GM12878 (cell line): Measurements from ENCODE around the gene SIL1. TPM values are rescaled to one million over a fixed set of nuclear protein-coding genes. Genes with fewer than 3 reads are reported as not detected.

ENCODE experiments used
- ATAC-seq: fragments of 200-7000 bp; cut with Tn5 transposase; 3 replicates; pipeline ENCODE4 v1.9.1; 2020; ENCODE audit warnings: mild to moderate bottlenecking, moderate library complexity
- BruUV-seq: library from RNA; stranded (reverse); fragments of 400-500 nt; replicated peaks from 2 replicates; lab custom pipeline; 2021; lab: Mats Ljungman, UMichigan
- CTCF ChIA-PET: fragments of 300-600 bp; sonication (Branson Sonifier 250); formaldehyde crosslinking; extraction: SDS; loops from one replicate; lab custom pipeline; 2021; ENCODE audit warnings: inconsistent platforms; lab: Yijun Ruan, JAX
- POLR2A ChIA-PET: fragments of 350-600 bp; formaldehyde crosslinking; extraction: SDS; loops from one replicate; lab custom pipeline; 2021; ENCODE audit warnings: inconsistent platforms; lab: Charles Lee
- RAD21 ChIA-PET: fragments of 300-600 bp; sonication (Branson Sonifier 250); formaldehyde crosslinking; loops from one replicate; lab custom pipeline; 2023; ENCODE audit warnings: antibody characterized with exemption; ENCODE audit not compliant: unreplicated experiment; lab: Charles Lee
- SMC1A ChIA-PET: fragments of 300-600 bp; sonication (Branson Sonifier 250); formaldehyde crosslinking; loops from one replicate; lab custom pipeline; 2023; ENCODE audit not compliant: unreplicated experiment, uncharacterized antibody; lab: Charles Lee
- DNase-seq: peaks from one replicate; pipeline ENCODE4 v3.0.0-alpha.2; 2011; ENCODE audit warnings: low read depth, low spot score
- FAIRE-seq: peaks from 3 replicates; lab custom pipeline; 2011; peaks lifted over from hg19 to GRCh38; lab: Jason Lieb, UNC
- H2AFZ ChIP-seq: 2 replicates; pipeline ENCODE4 v1.6.0; 2011; ENCODE audit warnings: low read depth, low read length, control low read depth; ENCODE audit not compliant: control insufficient read depth
- H3K27ac ChIP-seq: 2 replicates; pipeline ENCODE4 v1.5.1; 2011; ENCODE audit warnings: control low read depth; ENCODE audit not compliant: control insufficient read depth, insufficient read depth
- H3K27me3 ChIP-seq, 2 experiments: replicated peaks in 1 of 2; 2 replicates each; pipeline versions ENCODE4 v1.6.0 to v1.6.1; 2011; ENCODE audit warnings: low read length in 1 of 2; ENCODE audit not compliant: control insufficient read depth in 2 of 2, insufficient read depth in 2 of 2
- H3K36me3 ChIP-seq, 2 experiments: 2 replicates each; pipeline ENCODE4 v1.5.1; 2011; ENCODE audit warnings: low read length in 1 of 2; ENCODE audit not compliant: control insufficient read depth in 2 of 2, insufficient read depth in 2 of 2
- H3K4me1 ChIP-seq: 2 replicates; pipeline ENCODE4 v1.6.1; 2011; ENCODE audit warnings: mild to moderate bottlenecking, low read length, moderate library complexity, mixed read lengths; ENCODE audit not compliant: control insufficient read depth, insufficient read depth
- H3K4me2 ChIP-seq: 2 replicates; pipeline ENCODE4 v1.6.0; 2011; ENCODE audit warnings: control low read depth; ENCODE audit not compliant: control insufficient read depth, insufficient read depth
- H3K4me3 ChIP-seq: fragments of 200-600 bp; sonication (generic); 2 replicates; pipeline ENCODE4 v1.5.1; 2016
- H3K79me2 ChIP-seq: 2 replicates; pipeline ENCODE4 v1.6.0; 2011; ENCODE audit warnings: low read length; ENCODE audit not compliant: control insufficient read depth, insufficient read depth
- H3K9ac ChIP-seq: 2 replicates; pipeline ENCODE4 v1.8.0; 2011; ENCODE audit warnings: low read length, control low read depth, mixed read lengths; ENCODE audit not compliant: control insufficient read depth, insufficient read depth
- H3K9me3 ChIP-seq: replicated peaks from 3 replicates; pipeline ENCODE4 v1.5.1; 2011; ENCODE audit warnings: mild to moderate bottlenecking, low read length; ENCODE audit not compliant: control insufficient read depth, insufficient read depth
- H4K20me1 ChIP-seq: 2 replicates; pipeline ENCODE4 v1.6.0; 2011; ENCODE audit not compliant: control insufficient read depth, insufficient read depth
- BCL3 ChIP-seq: IDR thresholded peaks from 2 replicates; pipeline ENCODE4 v1.6.1; 2011; ENCODE audit warnings: borderline replicate concordance, low read depth, mild to moderate bottlenecking, moderate library complexity, low read length; ENCODE audit not compliant: insufficient read depth, poor library complexity, severe bottlenecking
- CBX3 ChIP-seq: fragments of 200-600 bp; sonication (generic); IDR thresholded peaks from 2 replicates; pipeline ENCODE4 v1.6.1; 2016; ENCODE audit warnings: low read depth, borderline replicate concordance
- DPF2 ChIP-seq: fragments of 450-650 bp; IDR thresholded peaks from 2 replicates; pipeline ENCODE4 v1.6.1; 2017; ENCODE audit warnings: mild to moderate bottlenecking
- HCFC1 ChIP-seq: fragments of 150-350 bp; IDR thresholded peaks from 2 replicates; pipeline ENCODE4 v1.6.1; 2014; ENCODE audit warnings: low read length
- JUNB ChIP-seq: IDR thresholded peaks from 2 replicates; pipeline ENCODE4 v1.6.1; 2016; ENCODE audit warnings: antibody characterized with exemption, mild to moderate bottlenecking
- MYC ChIP-seq: IDR thresholded peaks from 2 replicates; pipeline ENCODE4 v1.6.1; 2011; ENCODE audit warnings: mild to moderate bottlenecking, low read length, moderate library complexity, inconsistent platforms; ENCODE audit not compliant: insufficient read depth, insufficient replicate concordance, insufficient read length, severe bottlenecking
- RB1 ChIP-seq: fragments of 450-650 bp; formaldehyde crosslinking; IDR thresholded peaks from 2 replicates; pipeline ENCODE4 v1.6.1; 2017; ENCODE audit warnings: mild to moderate bottlenecking, borderline replicate concordance
- SIX5 ChIP-seq: IDR thresholded peaks from 2 replicates; pipeline ENCODE4 v1.6.1; 2011; ENCODE audit warnings: mild to moderate bottlenecking, low read depth, low read length, moderate library complexity; ENCODE audit not compliant: severe bottlenecking
- SP1 ChIP-seq: IDR thresholded peaks from one replicate; pipeline ENCODE4 v1.6.1; 2011; ENCODE audit warnings: low read depth, low read length
- SUPT20H ChIP-seq: IDR thresholded peaks from 2 replicates; pipeline ENCODE4 v1.6.1; 2011; ENCODE audit warnings: low read depth, mild to moderate bottlenecking, low read length, moderate library complexity, borderline replicate concordance; ENCODE audit not compliant: control insufficient read depth
- TBL1XR1 ChIP-seq: IDR thresholded peaks from 2 replicates; pipeline ENCODE4 v1.6.1; 2012; ENCODE audit warnings: low read depth, low read length, improper control_type of control experiment
- TCF12 ChIP-seq: IDR thresholded peaks from 2 replicates; pipeline ENCODE4 v1.6.1; 2011; ENCODE audit warnings: low read depth, mild to moderate bottlenecking, low read length
- WGBS: methylation state at CpG from one replicate; pipeline ENCODE4 v1.1.6; 2016; ENCODE audit warnings: low lambda C conversion rate; ENCODE audit not compliant: insufficient replicate concordance, insufficient coverage; ENCODE audit errors: missing lambda C conversion rate; 5-methylcytosine and 5-hydroxymethylcytosine counted together
- in situ Hi-C: fragments of 300-500 bp; cut with MboI; formaldehyde crosslinking; loops from 9 replicates; pipeline ENCODE4 v1.14.3; 2018; ENCODE audit warnings: mixed read lengths
- intact Hi-C: fragments of 100-400 bp; cut with micrococcal nuclease; formaldehyde crosslinking; loops from one replicate; pipeline ENCODE4 v1.14.2; 2022; ENCODE audit not compliant: unreplicated experiment
- polyA plus RNA-seq, 11 experiments: library from polyadenylated mRNA; depleted of rRNA in 4 of 11; unstranded in 6 of 11; stranded (reverse) in 5 of 11; fragments of >200 nt; fragmentation: Nextera tagmentation in 4 of 11; fragmentation: Illumina TruSeq in 1 of 11; extraction: Ambion mirVana in 4 of 11; extraction: Trizol in 1 of 11; gene quantifications; 1 replicate in 1 of 11; 2 replicates in 10 of 11; pipeline versions ENCODE4 v1.2.1 to v1.2.3, GENCODE V29; 2011 to 2016; ENCODE audit warnings: inconsistent platforms in 2 of 11, missing spikeins in 2 of 11, low read depth in 1 of 11
- total RNA-seq, 4 experiments: library from RNA; depleted of rRNA in 3 of 4; stranded (reverse); fragments of >200 nt in 3 of 4; fragmentation: Illumina TruSeq in 1 of 4; extraction: Trizol in 1 of 4; gene quantifications; 2 replicates each; pipeline versions ENCODE4 v1.2.1 to v1.2.3, GENCODE V29; 2013 to 2021

Gene SIL1
- total and polyA plus RNA-seq, 10 of the 15 experiments (the other 5 are each of a cell fraction or from before 2014, with no cell fraction given), result 4.1 to 49.8 (median 29.4) TPM

GRCh38 chr5:138900281-138900965 is 297.7 kb downstream of the SIL1 start:
- intact Hi-C loops (no loop called here), in situ Hi-C loops (no loop called here)
- Histone ChIP-seq H3K4me1 (no peaks in the 10 kb centered on the region), H3K9me3 (no peaks in the 10 kb centered on the region), H4K20me1 (no peaks in the 10 kb centered on the region), H3K4me3 (no peak overlapping the region), H3K4me2 (no peak overlapping the region), H3K36me3 (peaks cover 0 to 2% of the 10 kb centered on the region in 2 experiments; a peak in 2 of 4 replicates)
- CTCF ChIA-PET, result no interaction called here
- BruUV-seq, result no TSS peak
- TF ChIP-seq DPF2 (no peak), TCF12 (no peak), JUNB (no peak), MYC (no peak), SP1 (no peak), HCFC1 (no peak), TBL1XR1 (no peak), CBX3 (no peak), RB1 (no peak), SIX5 (no peak), BCL3 (no peak), SUPT20H (no peak)
- TF ChIP-seq, all 136 proteins: peak for 0
- WGBS, result 77% methylated on average over 6 of the region's 6 CpGs
- FAIRE-seq (no peak), ATAC-seq (no peak), DNase-seq (no peak)
- ChIA-PET POLR2A (no interaction called here), SMC1A (interaction anchor here (1.1 to 1.6 kb wide), 2 partner anchors 12 to 47 kb away, joined by 3 read pairs; no protein-coding TSS in a partner anchor), RAD21 (no interaction called here)
- H3K9ac ChIP-seq, result no peak overlapping the region
- H3K27ac ChIP-seq, result no peak overlapping the region
- no peaks in the 10 kb centered on the region for H3K27me3 ChIP-seq
- H3K79me2 ChIP-seq, result no peaks in the 10 kb centered on the region
- H2AFZ ChIP-seq, result no peak overlapping the region
